Ishikawa (cell line): ENCODE measurements around the gene USP50.

Source experiments
- CEBPB ChIP-seq: IDR thresholded peaks from 2 replicates; pipeline ENCODE4 v1.6.1; 2012
- CREB1 ChIP-seq: IDR thresholded peaks from 2 replicates; pipeline ENCODE4 v1.6.1; 2012; ENCODE audit warnings: low read depth
- EGR1 ChIP-seq: IDR thresholded peaks from 2 replicates; pipeline ENCODE4 v1.6.1; 2012
- EP300 ChIP-seq: IDR thresholded peaks from 2 replicates; pipeline ENCODE4 v1.6.1; 2012; ENCODE audit warnings: borderline replicate concordance
- RAD21 ChIP-seq: IDR thresholded peaks from 2 replicates; pipeline ENCODE4 v1.6.1; 2012; ENCODE audit warnings: low read depth
- TAF1 ChIP-seq: IDR thresholded peaks from 2 replicates; pipeline ENCODE4 v1.6.1; 2012; ENCODE audit warnings: low read depth, mild to moderate bottlenecking
- TCF12 ChIP-seq: IDR thresholded peaks from 2 replicates; pipeline ENCODE4 v1.6.1; 2012; ENCODE audit warnings: low read depth
- USF1 ChIP-seq: IDR thresholded peaks from 2 replicates; pipeline ENCODE4 v1.6.1; 2012
- YY1 ChIP-seq: IDR thresholded peaks from 2 replicates; pipeline ENCODE4 v1.6.1; 2012; ENCODE audit warnings: low read depth

DNA sequence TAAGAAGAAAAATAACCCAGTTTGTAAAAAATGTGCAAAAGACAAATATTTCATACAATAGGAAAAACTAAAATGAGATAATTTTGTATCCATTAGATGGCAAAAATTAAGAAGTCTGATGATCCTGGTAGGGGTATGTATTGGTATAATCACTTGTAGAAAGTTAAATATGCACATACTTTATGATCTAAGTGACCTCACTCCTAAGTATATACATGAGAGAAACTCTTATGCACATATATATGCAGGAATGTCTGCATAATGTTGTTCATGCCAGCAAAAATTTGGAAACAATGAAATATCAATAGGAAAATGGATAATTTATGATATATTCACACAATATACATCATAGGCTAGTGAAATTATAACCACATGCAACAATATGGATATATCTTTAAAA, 33.5 kb downstream of the USP50 start:
- TF ChIP-seq TCF12: no peak
- no peak for TF ChIP-seq YY1
- no peak for TF ChIP-seq CEBPB
- no peak for TF ChIP-seq RAD21
- TF ChIP-seq TAF1: no peak
- TF ChIP-seq CREB1: no peak
- no peak for TF ChIP-seq USF1
- no peak for TF ChIP-seq EP300
- TF ChIP-seq EGR1: no peak
